ENCODE results near the gene SMAD7. TPM values are rescaled to one million over a fixed set of nuclear protein-coding genes. Genes with fewer than 3 reads are reported as not detected.

Gene SMAD7
- total and polyA plus RNA-seq, 2 experiments from 2014 or later = 11.8 to 29.8 TPM

DNA sequence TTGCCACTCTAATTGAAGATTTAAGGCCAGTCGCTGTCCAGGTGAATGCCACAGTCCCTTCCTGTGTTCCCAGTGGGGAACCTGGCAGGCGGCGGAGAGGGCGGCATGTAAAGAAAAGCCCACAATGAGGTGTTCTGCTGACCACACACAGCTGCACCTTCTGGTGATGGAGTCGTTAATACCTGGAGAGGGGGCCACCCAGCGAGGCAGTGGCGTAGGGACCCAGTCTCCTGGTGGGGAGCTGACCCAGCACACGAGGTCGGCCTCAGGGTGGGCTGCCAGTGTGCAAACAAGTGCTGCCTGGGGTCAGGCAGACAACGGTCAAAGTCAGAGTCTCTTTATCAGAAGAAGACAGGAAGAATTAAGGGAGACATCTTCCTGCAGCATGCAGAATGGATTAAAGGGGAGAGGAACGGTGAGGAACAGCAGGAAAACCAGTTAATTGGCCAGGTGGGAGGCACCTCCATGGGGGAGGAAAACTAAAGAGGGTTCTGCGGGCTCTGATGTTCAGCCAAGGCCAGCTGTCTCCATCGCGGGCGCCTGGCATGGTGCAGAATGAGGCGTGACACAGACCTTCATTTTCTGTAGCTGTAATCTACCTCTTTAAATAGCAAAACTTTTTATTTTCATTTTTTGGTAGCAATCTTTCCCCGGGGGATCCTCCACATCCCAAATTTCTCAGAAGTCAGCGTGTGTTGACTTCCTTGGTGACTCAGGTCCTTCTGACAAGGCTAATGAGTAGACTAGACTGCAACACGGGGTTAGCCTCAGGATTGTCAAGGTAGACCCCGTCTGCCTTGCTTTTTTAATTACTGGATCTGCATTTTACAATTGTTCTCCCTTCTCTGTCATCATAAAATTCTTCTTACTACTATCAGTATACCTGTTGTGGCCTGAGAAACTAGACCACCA, 78.3 kb downstream of the SMAD7 start:
- Histone ChIP-seq H3K9me2 (ENCODE audit: insufficient read depth) (no peaks in the 10 kb centered on the region), H3K79me2 (replicated peaks; ENCODE audit: insufficient read depth) (no peaks in the 10 kb centered on the region), H4K20me1 (replicated peaks; ENCODE audit: insufficient read depth) (no peaks in the 10 kb centered on the region), H3K4me1 (ENCODE audit: insufficient read depth) (no peaks in the 10 kb centered on the region), H3K27ac (ENCODE audit: low read depth) (no peak overlapping the region), H3K4me3 (no peak overlapping the region), H3K27me3 (ENCODE audit: insufficient read depth) (no peaks in the 10 kb centered on the region), H3K4me2 (no peak overlapping the region), H2AFZ (no peak overlapping the region), H3K36me3 (ENCODE audit: insufficient read depth) (no peaks in the 10 kb centered on the region), H3F3A (replicated peaks; ENCODE audit: low read depth) (no peaks in the 10 kb centered on the region)
- TF ChIP-seq, protein P1, sequence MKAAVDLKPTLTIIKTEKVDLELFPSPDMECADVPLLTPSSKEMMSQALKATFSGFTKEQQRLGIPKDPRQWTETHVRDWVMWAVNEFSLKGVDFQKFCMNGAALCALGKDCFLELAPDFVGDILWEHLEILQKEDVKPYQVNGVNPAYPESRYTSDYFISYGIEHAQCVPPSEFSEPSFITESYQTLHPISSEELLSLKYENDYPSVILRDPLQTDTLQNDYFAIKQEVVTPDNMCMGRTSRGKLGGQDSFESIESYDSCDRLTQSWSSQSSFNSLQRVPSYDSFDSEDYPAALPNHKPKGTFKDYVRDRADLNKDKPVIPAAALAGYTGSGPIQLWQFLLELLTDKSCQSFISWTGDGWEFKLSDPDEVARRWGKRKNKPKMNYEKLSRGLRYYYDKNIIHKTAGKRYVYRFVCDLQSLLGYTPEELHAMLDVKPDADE (IDR thresholded peaks at IDR 0.05) = no peak
- TF ChIP-seq JUNB (IDR thresholded peaks at IDR 0.05; ENCODE audit: unreplicated experiment) = no peak
- TF ChIP-seq CREB1 (CRISPR knock-in tag; IDR thresholded peaks at IDR 0.05; ENCODE audit: low read depth) = no peak
- TF ChIP-seq, protein P2, sequence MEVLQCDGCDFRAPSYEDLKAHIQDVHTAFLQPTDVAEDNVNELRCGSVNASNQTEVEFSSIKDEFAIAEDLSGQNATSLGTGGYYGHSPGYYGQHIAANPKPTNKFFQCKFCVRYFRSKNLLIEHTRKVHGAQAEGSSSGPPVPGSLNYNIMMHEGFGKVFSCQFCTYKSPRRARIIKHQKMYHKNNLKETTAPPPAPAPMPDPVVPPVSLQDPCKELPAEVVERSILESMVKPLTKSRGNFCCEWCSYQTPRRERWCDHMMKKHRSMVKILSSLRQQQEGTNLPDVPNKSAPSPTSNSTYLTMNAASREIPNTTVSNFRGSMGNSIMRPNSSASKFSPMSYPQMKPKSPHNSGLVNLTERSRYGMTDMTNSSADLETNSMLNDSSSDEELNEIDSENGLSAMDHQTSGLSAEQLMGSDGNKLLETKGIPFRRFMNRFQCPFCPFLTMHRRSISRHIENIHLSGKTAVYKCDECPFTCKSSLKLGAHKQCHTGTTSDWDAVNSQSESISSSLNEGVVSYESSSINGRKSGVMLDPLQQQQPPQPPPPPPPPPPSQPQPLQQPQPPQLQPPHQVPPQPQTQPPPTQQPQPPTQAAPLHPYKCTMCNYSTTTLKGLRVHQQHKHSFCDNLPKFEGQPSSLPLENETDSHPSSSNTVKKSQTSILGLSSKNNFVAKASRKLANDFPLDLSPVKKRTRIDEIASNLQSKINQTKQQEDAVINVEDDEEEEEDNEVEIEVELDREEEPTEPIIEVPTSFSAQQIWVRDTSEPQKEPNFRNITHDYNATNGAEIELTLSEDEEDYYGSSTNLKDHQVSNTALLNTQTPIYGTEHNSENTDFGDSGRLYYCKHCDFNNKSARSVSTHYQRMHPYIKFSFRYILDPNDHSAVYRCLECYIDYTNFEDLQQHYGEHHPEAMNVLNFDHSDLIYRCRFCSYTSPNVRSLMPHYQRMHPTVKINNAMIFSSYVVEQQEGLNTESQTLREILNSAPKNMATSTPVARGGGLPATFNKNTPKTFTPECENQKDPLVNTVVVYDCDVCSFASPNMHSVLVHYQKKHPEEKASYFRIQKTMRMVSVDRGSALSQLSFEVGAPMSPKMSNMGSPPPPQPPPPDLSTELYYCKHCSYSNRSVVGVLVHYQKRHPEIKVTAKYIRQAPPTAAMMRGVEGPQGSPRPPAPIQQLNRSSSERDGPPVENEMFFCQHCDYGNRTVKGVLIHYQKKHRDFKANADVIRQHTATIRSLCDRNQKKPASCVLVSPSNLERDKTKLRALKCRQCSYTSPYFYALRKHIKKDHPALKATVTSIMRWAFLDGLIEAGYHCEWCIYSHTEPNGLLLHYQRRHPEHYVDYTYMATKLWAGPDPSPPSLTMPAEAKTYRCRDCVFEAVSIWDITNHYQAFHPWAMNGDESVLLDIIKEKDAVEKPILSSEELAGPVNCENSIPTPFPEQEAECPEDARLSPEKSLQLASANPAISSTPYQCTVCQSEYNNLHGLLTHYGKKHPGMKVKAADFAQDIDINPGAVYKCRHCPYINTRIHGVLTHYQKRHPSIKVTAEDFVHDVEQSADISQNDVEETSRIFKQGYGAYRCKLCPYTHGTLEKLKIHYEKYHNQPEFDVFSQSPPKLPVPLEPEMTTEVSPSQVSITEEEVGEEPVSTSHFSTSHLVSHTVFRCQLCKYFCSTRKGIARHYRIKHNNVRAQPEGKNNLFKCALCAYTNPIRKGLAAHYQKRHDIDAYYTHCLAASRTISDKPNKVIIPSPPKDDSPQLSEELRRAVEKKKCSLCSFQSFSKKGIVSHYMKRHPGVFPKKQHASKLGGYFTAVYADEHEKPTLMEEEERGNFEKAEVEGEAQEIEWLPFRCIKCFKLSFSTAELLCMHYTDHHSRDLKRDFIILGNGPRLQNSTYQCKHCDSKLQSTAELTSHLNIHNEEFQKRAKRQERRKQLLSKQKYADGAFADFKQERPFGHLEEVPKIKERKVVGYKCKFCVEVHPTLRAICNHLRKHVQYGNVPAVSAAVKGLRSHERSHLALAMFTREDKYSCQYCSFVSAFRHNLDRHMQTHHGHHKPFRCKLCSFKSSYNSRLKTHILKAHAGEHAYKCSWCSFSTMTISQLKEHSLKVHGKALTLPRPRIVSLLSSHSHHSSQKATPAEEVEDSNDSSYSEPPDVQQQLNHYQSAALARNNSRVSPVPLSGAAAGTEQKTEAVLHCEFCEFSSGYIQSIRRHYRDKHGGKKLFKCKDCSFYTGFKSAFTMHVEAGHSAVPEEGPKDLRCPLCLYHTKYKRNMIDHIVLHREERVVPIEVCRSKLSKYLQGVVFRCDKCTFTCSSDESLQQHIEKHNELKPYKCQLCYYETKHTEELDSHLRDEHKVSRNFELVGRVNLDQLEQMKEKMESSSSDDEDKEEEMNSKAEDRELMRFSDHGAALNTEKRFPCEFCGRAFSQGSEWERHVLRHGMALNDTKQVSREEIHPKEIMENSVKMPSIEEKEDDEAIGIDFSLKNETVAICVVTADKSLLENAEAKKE (CRISPR knock-in tag; IDR thresholded peaks at IDR 0.05) = no peak
- no peak for TF ChIP-seq EZH2 (IDR thresholded peaks at IDR 0.05; ENCODE audit: low read depth, unreplicated experiment)
- TF ChIP-seq STAT1 (IDR thresholded peaks at IDR 0.05; ENCODE audit: unreplicated experiment) = no peak
- TF ChIP-seq, protein P3, sequence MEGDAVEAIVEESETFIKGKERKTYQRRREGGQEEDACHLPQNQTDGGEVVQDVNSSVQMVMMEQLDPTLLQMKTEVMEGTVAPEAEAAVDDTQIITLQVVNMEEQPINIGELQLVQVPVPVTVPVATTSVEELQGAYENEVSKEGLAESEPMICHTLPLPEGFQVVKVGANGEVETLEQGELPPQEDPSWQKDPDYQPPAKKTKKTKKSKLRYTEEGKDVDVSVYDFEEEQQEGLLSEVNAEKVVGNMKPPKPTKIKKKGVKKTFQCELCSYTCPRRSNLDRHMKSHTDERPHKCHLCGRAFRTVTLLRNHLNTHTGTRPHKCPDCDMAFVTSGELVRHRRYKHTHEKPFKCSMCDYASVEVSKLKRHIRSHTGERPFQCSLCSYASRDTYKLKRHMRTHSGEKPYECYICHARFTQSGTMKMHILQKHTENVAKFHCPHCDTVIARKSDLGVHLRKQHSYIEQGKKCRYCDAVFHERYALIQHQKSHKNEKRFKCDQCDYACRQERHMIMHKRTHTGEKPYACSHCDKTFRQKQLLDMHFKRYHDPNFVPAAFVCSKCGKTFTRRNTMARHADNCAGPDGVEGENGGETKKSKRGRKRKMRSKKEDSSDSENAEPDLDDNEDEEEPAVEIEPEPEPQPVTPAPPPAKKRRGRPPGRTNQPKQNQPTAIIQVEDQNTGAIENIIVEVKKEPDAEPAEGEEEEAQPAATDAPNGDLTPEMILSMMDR (conservative IDR thresholded peaks at IDR 0.05; ENCODE audit: low read depth in 2 of 2) = no peak
- TF ChIP-seq, protein P4, sequence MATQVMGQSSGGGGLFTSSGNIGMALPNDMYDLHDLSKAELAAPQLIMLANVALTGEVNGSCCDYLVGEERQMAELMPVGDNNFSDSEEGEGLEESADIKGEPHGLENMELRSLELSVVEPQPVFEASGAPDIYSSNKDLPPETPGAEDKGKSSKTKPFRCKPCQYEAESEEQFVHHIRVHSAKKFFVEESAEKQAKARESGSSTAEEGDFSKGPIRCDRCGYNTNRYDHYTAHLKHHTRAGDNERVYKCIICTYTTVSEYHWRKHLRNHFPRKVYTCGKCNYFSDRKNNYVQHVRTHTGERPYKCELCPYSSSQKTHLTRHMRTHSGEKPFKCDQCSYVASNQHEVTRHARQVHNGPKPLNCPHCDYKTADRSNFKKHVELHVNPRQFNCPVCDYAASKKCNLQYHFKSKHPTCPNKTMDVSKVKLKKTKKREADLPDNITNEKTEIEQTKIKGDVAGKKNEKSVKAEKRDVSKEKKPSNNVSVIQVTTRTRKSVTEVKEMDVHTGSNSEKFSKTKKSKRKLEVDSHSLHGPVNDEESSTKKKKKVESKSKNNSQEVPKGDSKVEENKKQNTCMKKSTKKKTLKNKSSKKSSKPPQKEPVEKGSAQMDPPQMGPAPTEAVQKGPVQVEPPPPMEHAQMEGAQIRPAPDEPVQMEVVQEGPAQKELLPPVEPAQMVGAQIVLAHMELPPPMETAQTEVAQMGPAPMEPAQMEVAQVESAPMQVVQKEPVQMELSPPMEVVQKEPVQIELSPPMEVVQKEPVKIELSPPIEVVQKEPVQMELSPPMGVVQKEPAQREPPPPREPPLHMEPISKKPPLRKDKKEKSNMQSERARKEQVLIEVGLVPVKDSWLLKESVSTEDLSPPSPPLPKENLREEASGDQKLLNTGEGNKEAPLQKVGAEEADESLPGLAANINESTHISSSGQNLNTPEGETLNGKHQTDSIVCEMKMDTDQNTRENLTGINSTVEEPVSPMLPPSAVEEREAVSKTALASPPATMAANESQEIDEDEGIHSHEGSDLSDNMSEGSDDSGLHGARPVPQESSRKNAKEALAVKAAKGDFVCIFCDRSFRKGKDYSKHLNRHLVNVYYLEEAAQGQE (IDR thresholded peaks at IDR 0.05; ENCODE audit: unreplicated experiment) = no peak
- no peak for TF ChIP-seq POLR2AphosphoS5 (IDR thresholded peaks at IDR 0.05; ENCODE audit: low read depth)
- no peak for TF ChIP-seq EZH2phosphoT487 (IDR thresholded peaks at IDR 0.05; ENCODE audit: unreplicated experiment)
- no peak for TF ChIP-seq NANOG (IDR thresholded peaks at IDR 0.05; ENCODE audit: borderline replicate concordance)
- TF ChIP-seq ZNF114 (CRISPR knock-in tag; IDR thresholded peaks at IDR 0.05) = no peak
- peaks cover 10% of the 10 kb centered on the region; the same call in 1 of the 3 replicates for H3K4me1 Mint-ChIP-seq
- H3K9me3 Mint-ChIP-seq = no peaks in the 10 kb centered on the region
- DNase-seq (ENCODE audit: low spot score) (no peak), ATAC-seq (no peak)
- no peaks in the 10 kb centered on the region for H3K36me3 Mint-ChIP-seq (ENCODE audit: low read depth)
- no peak overlapping the region for H3K4me3 Mint-ChIP-seq
- no peak overlapping the region for H3K27ac Mint-ChIP-seq
- H3K27me3 Mint-ChIP-seq (ENCODE audit: insufficient read depth, low read depth, poor library complexity) = peaks cover 24% of the 10 kb centered on the region
